Upper lobe of left lung (tissue), 6 donors: ENCODE results near the gene PCBP3. TPM values are rescaled to one million over a fixed set of nuclear protein-coding genes. Genes with fewer than 3 reads are reported as not detected.

Source experiments
- ATAC-seq, 2 donors: fragments of 200-7000 bp; cut with Tn5 transposase; one replicate each; pipeline ENCODE4 v1.9.1; 2022; ENCODE audit warnings: mild to moderate bottlenecking in 2 of 2, moderate library complexity in 2 of 2; ENCODE audit not compliant: low FRiP score in 2 of 2
- DNase-seq, 2 donors: peaks; one replicate each; pipeline ENCODE4 v3.0.0-alpha.2; 2019 to 2020
- H3K27ac ChIP-seq, 4 donors: fragments of 200-600 bp; sonication (generic); one replicate each; pipeline ENCODE4 v1.5.1; 2016 to 2019
- H3K27me3 ChIP-seq, 4 donors: fragments of 200-600 bp; sonication (generic); one replicate each; pipeline ENCODE4 v1.5.1; 2017 to 2019
- H3K36me3 ChIP-seq, 4 donors: fragments of 200-600 bp; sonication (generic); one replicate each; pipeline ENCODE4 v1.5.1; 2016 to 2019
- H3K4me1 ChIP-seq, 4 donors: fragments of 200-600 bp; sonication (generic); one replicate each; pipeline ENCODE4 v1.5.1; 2018 to 2019
- H3K4me3 ChIP-seq, 4 donors: fragments of 200-600 bp; sonication (generic); one replicate each; pipeline ENCODE4 v1.5.1; 2017 to 2019; ENCODE audit warnings: mild to moderate bottlenecking in 2 of 4, moderate library complexity in 1 of 4
- H3K9me3 ChIP-seq, 4 donors: fragments of 200-600 bp; sonication (generic); one replicate each; pipeline ENCODE4 v1.5.1; 2018 to 2019
- EP300 ChIP-seq, 4 donors: sonication (generic); formaldehyde crosslinking; IDR thresholded peaks; one replicate each; pipeline ENCODE4 v1.5.1; 2017; ENCODE audit warnings: antibody characterized with exemption in 4 of 4, control low read depth in 2 of 4
- POLR2A ChIP-seq, 4 donors: fragments of 450-650 bp; IDR thresholded peaks; one replicate each; pipeline ENCODE4 v1.5.1; 2016 to 2017; ENCODE audit warnings: antibody characterized with exemption in 4 of 4, mild to moderate bottlenecking in 2 of 4
- POLR2AphosphoS5 ChIP-seq, 2 donors: sonication (generic); formaldehyde crosslinking; IDR thresholded peaks; one replicate each; pipeline ENCODE4 v1.5.1; 2017; ENCODE audit warnings: antibody characterized with exemption in 2 of 2
- WGBS, 2 donors: methylation state at CpG; one replicate each; pipeline ENCODE4 v1.1.5; 2017 to 2018; 5-methylcytosine and 5-hydroxymethylcytosine counted together
- total RNA-seq, 6 donors: library from RNA; depleted of rRNA in 4 of 6; stranded (reverse); fragments of >200 nt in 4 of 6; gene quantifications; one replicate each; pipeline versions ENCODE4 v1.1.0 to v1.2.1, GENCODE V29; 2016 to 2021
- TF ChIP-seq, protein P1 (sequence below), 6 experiments: fragments of 450-650 bp in 4 of 6; fragments of 200-600 bp in 2 of 6; sonication (generic) in 2 of 6; IDR thresholded peaks; one replicate each; pipeline ENCODE4 v1.5.1; 2016 to 2019; ENCODE audit warnings: antibody characterized with exemption in 6 of 6
- donor health status: DM: no; HTN: no; CAD: no; lungs with moderate emphysema.
- donor health status: DM: no; HTN: yes; CAD: no; lungs with severe emphysema.

PCBP3 gene
- total RNA-seq, 6 donors from 2014 or later, result 0.78 to 10.5 (median 3.3) TPM

- H3K4me1 ChIP-seq, result no peaks in the 10 kb centered on the region
- WGBS, 2 donors, result 81 to 82% methylated on average over 8 to 13 of the region's 13 CpGs
- no peak overlapping the region for H3K4me3 ChIP-seq
- H3K27ac ChIP-seq, result no peak overlapping the region
- H3K27me3 ChIP-seq, result no peaks in the 10 kb centered on the region
- TF ChIP-seq, protein P1, sequence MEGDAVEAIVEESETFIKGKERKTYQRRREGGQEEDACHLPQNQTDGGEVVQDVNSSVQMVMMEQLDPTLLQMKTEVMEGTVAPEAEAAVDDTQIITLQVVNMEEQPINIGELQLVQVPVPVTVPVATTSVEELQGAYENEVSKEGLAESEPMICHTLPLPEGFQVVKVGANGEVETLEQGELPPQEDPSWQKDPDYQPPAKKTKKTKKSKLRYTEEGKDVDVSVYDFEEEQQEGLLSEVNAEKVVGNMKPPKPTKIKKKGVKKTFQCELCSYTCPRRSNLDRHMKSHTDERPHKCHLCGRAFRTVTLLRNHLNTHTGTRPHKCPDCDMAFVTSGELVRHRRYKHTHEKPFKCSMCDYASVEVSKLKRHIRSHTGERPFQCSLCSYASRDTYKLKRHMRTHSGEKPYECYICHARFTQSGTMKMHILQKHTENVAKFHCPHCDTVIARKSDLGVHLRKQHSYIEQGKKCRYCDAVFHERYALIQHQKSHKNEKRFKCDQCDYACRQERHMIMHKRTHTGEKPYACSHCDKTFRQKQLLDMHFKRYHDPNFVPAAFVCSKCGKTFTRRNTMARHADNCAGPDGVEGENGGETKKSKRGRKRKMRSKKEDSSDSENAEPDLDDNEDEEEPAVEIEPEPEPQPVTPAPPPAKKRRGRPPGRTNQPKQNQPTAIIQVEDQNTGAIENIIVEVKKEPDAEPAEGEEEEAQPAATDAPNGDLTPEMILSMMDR (IDR thresholded peaks at IDR 0.05), result no peak
- TF ChIP-seq POLR2A (IDR thresholded peaks at IDR 0.05), result no peak
- DNase-seq, result no peak
- H3K9me3 ChIP-seq, result no peaks in the 10 kb centered on the region
- H3K36me3 ChIP-seq, result no peaks in the 10 kb centered on the region
- ATAC-seq, result no peak
These were observed 11.4 kb upstream of the PCBP3 start for GRCh38 chr21:45632160-45632559.

- DNase-seq (peak in 1 of 2 donors; percentile 63), ATAC-seq (no peak)
- H3K4me3 ChIP-seq, result no peak overlapping the region
- no peaks in the 10 kb centered on the region for H3K27me3 ChIP-seq
- no peaks in the 10 kb centered on the region for H3K4me1 ChIP-seq
- no peak overlapping the region for H3K27ac ChIP-seq
- H3K9me3 ChIP-seq, result no peaks in the 10 kb centered on the region
- H3K36me3 ChIP-seq, result no peaks in the 10 kb centered on the region
- 92 to 99% methylated on average over 14 to 20 of the region's 20 CpGs for WGBS, 2 donors
- TF ChIP-seq POLR2A (IDR thresholded peaks at IDR 0.05) (no peak), EP300 (IDR thresholded peaks at IDR 0.05) (no peak), POLR2AphosphoS5 (IDR thresholded peaks at IDR 0.05) (no peak)
- TF ChIP-seq, protein P1 (IDR thresholded peaks at IDR 0.05), result no peak
These were observed 10.8 kb upstream of the PCBP3 start for GRCh38 chr21:45632637-45633251.

- DNase-seq, result no peak
- H3K4me3 ChIP-seq, result no peak overlapping the region
These were observed 8.9 kb upstream of the PCBP3 start for GRCh38 chr21:45634511-45635183.

DNA sequence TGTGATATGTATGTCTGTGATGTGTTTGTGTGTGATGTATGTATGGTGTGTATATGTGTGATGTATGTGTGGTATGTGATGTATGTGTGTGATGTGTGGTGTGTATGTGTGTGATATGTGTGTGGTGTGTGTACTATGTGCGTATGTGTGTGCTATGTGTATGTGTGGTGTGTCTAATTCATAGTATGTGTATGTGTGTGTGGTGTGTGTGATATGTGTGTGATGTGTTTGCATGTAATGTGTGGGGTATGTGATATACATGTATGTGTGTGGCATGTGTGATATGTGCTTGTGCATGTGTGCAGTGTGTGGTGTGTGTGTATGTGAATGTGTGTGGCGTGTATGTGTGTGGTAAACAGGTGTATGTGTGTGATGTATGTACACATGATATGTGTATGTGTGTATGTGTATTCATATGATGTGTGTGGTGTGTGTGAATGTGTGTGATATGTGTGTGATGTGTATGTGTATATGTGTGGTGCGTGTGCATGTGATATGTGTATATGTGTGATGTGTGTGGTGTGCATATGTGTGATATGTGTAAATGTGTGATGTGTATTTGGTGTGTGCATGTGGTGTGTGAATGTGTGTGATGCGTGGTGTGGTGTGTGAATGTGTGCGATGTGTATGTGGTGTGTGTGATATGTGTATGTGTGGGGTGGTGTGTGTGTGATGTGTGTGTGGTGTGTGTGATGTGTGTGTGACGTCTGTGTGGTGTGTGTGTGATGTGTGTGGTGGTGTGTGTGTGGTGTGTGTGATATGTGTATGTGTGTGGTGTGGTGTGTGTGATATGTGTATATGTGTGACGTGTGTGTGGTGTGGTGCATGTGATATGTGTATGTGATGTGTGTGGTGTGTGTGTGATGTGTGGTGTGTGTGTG lies 8.0 kb upstream of the PCBP3 start:
- Histone ChIP-seq H3K4me3 (no peak overlapping the region), H3K9me3 (no peaks in the 10 kb centered on the region), H3K4me1 (peaks cover 0 to 6% (median 0%) of the 10 kb centered on the region in 4 donors), H3K27me3 (no peaks in the 10 kb centered on the region), H3K27ac (no peak overlapping the region), H3K36me3 (no peaks in the 10 kb centered on the region)
- ATAC-seq, result no peak
- 60 to 89% methylated on average over 7 of the region's 7 CpGs for WGBS, 2 donors
- DNase-seq, result no peak
- TF ChIP-seq, protein P1 (IDR thresholded peaks at IDR 0.05), result no peak
- TF ChIP-seq POLR2A (IDR thresholded peaks at IDR 0.05) (no peak), EP300 (IDR thresholded peaks at IDR 0.05) (no peak), POLR2AphosphoS5 (IDR thresholded peaks at IDR 0.05) (no peak)

More at GRCh38 chr21:45634511-45635183, 8.9 kb upstream of the PCBP3 start:
- Histone ChIP-seq H3K4me1 (no peaks in the 10 kb centered on the region), H3K36me3 (no peaks in the 10 kb centered on the region), H3K27ac (no peak overlapping the region), H3K9me3 (no peaks in the 10 kb centered on the region), H3K27me3 (no peaks in the 10 kb centered on the region)
- TF ChIP-seq POLR2A (IDR thresholded peaks at IDR 0.05) (no peak), EP300 (IDR thresholded peaks at IDR 0.05) (no peak), POLR2AphosphoS5 (IDR thresholded peaks at IDR 0.05) (no peak)
- TF ChIP-seq, protein P1 (IDR thresholded peaks at IDR 0.05), result no peak
- WGBS, 2 donors, result 64 to 77% methylated on average over 14 to 18 of the region's 18 CpGs
- peak in 1 of 2 donors; percentile 32 for ATAC-seq
